DMS79 treated with DMSO at 0.1 percent for 48 hours (cell line): ENCODE results near the gene GPR89A.
"Not testable (repeated sequence)": the region's sequence is repeated elsewhere in the genome, so short reads cannot be mapped to it uniquely, and the experiment has no call there.

Source experiments
- DNase-seq: peaks from one replicate; lab custom pipeline; 2025; lab: John Stamatoyannopoulos, UW

GPR89A gene

DNA sequence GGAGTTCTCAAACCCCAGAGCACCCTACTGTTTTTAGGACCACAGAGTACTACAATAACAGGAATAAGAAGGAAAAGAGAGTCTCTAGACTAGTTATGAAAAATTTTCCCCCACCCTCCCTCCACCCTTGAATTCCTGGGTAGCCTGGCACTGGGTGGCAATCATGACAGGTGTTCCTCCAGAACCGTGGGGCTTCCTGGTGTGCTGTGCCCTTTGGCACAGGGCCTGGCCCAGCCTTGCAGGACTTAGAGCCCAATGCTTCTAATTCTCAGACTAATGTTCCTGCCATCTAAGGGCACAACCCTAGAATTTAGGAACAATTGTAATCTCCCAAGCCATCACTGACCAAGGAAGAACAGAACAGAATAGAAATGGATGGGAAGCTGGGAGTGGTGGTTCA lies 110.0 kb downstream of the GPR89A start:
- no peak for DNase-seq

DNA sequence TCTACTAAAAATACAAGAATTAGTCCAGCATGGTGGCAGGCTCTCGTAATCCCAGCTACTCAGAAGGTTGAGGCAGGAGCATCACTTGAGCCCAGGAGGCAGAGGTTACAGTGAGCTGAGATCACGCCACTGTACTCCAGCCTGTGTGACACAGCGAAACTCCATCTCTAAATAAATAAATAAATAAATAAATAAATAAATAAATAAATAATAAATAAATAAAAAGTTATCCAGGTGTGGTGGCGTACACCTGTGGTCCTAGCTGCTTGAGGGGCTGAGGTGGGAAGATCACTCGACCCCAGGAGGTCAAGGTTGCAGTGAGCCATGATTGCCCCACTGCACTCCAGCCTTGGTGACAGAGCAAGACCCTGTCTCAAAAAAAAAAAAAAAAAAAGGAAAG lies 110.7 kb downstream of the GPR89A start:
- not testable (repeated sequence) for DNase-seq

DNA sequence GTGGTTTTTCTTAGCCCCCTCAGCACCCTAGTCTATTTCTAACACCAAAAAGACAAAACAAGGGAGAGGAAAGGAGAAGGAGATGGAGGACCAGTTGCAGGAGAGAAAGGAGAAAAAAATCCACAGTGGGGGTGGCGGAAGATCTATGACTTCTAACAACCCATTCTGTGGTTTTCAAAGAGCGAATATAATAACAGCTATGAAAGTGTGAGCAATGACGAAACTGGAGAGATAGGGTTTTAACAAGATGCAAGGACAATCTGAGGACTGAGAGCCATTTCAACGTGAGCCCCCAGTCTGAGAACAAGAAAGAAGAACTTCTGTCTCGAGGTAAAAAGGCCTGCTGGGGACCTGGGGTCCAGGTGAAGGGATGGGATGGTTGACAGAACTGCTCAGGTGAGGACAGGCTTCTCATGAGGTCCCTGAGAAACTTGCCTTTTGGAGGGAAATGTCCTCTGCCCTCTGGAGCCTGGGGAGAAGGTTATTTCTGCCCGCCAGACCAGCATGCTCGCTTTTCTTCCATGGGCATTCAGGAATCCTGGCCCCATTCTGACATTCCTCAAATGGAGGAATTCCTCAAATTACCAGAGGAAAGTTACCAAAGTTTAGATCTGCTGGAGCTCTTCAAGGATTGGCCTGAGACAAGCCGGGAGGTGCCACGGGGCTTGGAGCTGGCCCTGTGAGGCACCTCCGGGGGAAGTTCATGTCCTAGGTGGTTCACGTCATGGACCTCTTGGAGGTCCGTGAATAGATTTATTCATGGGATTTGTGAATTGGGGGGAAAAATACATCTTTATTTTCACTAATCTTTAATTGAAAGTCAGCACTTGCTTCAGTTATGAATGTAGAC lies 111.7 kb downstream of the GPR89A start, which contains the start of gene CD160:
CD160 (plus strand) TSS at position 270 of the 850 bp plus-strand sequence. CDS start 8,829 bp downstream, outside the sequence.
- DNase-seq: no peak
